Mononuclear cell (primary cell): ENCODE measurements around the gene EEA1. TPM values are rescaled to one million over a fixed set of nuclear protein-coding genes. Genes with fewer than 3 reads are reported as not detected.

Experiments used
- H3K27me3 ChIP-seq: 2 replicates; pipeline ENCODE4 v1.6.0; 2011; ENCODE audit warnings: low read length, control low read depth; ENCODE audit not compliant: insufficient read depth
- H3K4me1 ChIP-seq: 2 replicates; pipeline ENCODE4 v1.5.1; 2011; ENCODE audit warnings: mild to moderate bottlenecking, low read length, control low read depth; ENCODE audit not compliant: insufficient read depth
- H3K4me3 ChIP-seq: 2 replicates; pipeline ENCODE4 v1.5.1; 2011; ENCODE audit warnings: mild to moderate bottlenecking, low read length, moderate library complexity
- H3K9me3 ChIP-seq: 2 replicates; pipeline ENCODE4 v1.5.1; 2011; ENCODE audit warnings: low read depth, mild to moderate bottlenecking, control low read depth, low read length
- total RNA-seq: library from RNA; depleted of rRNA; stranded (reverse); fragments of >200 nt; gene quantifications from one replicate; pipeline ENCODE4 v1.2.3, GENCODE V29; 2012

EEA1 gene
- total RNA-seq, 1 donor: 6.2 TPM

- Histone ChIP-seq H3K9me3 (no peaks in the 10 kb centered on the region), H3K4me1 (peaks cover 5% of the 10 kb centered on the region), H3K27me3 (no peaks in the 10 kb centered on the region), H3K4me3 (no peak overlapping the region)
Observed at GRCh38 chr12:92921877-92922276, 7.2 kb downstream of the EEA1 start.

DNA sequence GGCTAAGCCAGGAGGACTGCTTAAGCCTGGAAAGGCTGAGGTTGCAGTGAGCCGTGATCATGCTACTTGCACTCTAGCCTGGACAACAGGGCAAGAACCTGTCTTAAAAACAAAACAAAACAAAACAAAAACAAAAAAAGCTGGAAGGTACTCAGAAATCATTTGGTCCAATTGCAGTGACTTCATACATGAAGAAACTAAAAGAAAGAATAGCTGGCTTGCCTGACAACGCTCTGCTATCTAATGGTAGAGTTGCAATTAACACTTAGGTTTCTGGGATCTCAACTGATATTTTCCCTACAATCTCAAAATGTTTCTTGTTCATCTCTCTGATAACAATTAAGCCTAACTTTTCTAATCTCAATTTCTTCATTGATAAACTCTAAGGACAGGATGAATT is 13.7 kb downstream of the EEA1 start:
- Histone ChIP-seq H3K4me3 (no peak overlapping the region), H3K4me1 (peaks cover 27% of the 10 kb centered on the region), H3K27me3 (no peaks in the 10 kb centered on the region), H3K9me3 (no peaks in the 10 kb centered on the region)

DNA sequence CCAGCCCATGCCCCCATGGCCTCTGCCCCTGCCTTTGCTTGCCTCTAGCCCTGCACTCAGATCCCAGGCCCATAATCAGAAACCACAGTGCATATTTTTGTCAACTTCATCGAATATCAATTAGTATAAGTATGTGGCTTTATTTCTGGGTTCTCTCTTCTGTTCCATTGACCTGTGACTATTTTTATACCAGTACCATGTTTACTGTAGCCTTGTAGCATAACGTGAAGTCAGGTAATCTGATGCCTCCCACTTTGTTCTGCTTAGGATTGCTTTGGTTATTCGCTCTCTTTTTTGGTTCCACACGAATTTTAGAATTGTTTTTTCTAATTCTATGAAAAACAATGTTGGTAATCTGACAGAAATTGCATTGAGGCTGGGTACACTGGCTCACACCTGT is 14.9 kb downstream of the EEA1 start:
- Histone ChIP-seq H3K4me1 (peaks cover 27% of the 10 kb centered on the region), H3K4me3 (no peak overlapping the region), H3K27me3 (no peaks in the 10 kb centered on the region), H3K9me3 (no peaks in the 10 kb centered on the region)

DNA sequence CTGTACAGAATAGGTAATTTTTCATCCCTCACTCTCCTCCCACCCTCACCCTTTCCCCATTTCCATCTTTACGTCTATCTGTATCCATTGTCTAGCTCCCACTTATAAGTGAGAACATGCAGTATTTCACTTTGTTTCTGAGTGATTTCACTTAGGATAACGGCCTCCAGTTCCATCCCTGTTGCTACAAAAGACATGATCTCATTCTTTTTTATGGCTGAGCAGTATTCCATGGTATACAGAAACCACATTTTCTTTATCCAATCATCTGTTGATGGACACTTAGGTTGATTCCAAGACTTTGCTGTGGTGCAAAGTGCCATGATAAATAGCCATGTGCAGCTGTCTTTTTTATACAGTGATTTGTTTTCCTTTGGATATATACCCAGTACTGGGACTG is 16.4 kb downstream of the EEA1 start:
- Histone ChIP-seq H3K9me3 (no peaks in the 10 kb centered on the region), H3K4me1 (peaks cover 28% of the 10 kb centered on the region), H3K27me3 (no peaks in the 10 kb centered on the region), H3K4me3 (no peak overlapping the region)

GRCh38 chr12:92912052-92912451 is 17.0 kb downstream of the EEA1 start:
- Histone ChIP-seq H3K9me3 (no peaks in the 10 kb centered on the region), H3K4me3 (no peak overlapping the region), H3K4me1 (peaks cover 35% of the 10 kb centered on the region), H3K27me3 (no peaks in the 10 kb centered on the region)

- H3K9me3 ChIP-seq: no peaks in the 10 kb centered on the region
- H3K27me3 ChIP-seq: no peaks in the 10 kb centered on the region
- H3K4me3 ChIP-seq: no peak overlapping the region
- H3K4me1 ChIP-seq: peaks cover 35% of the 10 kb centered on the region
Observed at GRCh38 chr12:92911339-92911738, 17.8 kb downstream of the EEA1 start.

- peaks cover 37% of the 10 kb centered on the region for H3K4me1 ChIP-seq
- H3K4me3 ChIP-seq: no peak overlapping the region
- H3K9me3 ChIP-seq: no peaks in the 10 kb centered on the region
- no peaks in the 10 kb centered on the region for H3K27me3 ChIP-seq
Observed at GRCh38 chr12:92908108-92908507, 21.0 kb downstream of the EEA1 start.

- Histone ChIP-seq H3K27me3 (no peaks in the 10 kb centered on the region), H3K4me3 (no peak overlapping the region), H3K4me1 (peaks cover 17% of the 10 kb centered on the region), H3K9me3 (no peaks in the 10 kb centered on the region)
Observed at GRCh38 chr12:92905811-92906554, 23.1 kb downstream of the EEA1 start.

- peaks cover 13% of the 10 kb centered on the region for H3K4me1 ChIP-seq
- no peaks in the 10 kb centered on the region for H3K27me3 ChIP-seq
- H3K4me3 ChIP-seq: no peak overlapping the region
- H3K9me3 ChIP-seq: no peaks in the 10 kb centered on the region
Observed at GRCh38 chr12:92905258-92905810, 23.8 kb downstream of the EEA1 start.

- peaks cover 21% of the 10 kb centered on the region for H3K4me1 ChIP-seq
- H3K27me3 ChIP-seq: no peaks in the 10 kb centered on the region
- no peaks in the 10 kb centered on the region for H3K9me3 ChIP-seq
- H3K4me3 ChIP-seq: no peak overlapping the region
Observed at GRCh38 chr12:92900941-92901340, 28.2 kb downstream of the EEA1 start.

DNA sequence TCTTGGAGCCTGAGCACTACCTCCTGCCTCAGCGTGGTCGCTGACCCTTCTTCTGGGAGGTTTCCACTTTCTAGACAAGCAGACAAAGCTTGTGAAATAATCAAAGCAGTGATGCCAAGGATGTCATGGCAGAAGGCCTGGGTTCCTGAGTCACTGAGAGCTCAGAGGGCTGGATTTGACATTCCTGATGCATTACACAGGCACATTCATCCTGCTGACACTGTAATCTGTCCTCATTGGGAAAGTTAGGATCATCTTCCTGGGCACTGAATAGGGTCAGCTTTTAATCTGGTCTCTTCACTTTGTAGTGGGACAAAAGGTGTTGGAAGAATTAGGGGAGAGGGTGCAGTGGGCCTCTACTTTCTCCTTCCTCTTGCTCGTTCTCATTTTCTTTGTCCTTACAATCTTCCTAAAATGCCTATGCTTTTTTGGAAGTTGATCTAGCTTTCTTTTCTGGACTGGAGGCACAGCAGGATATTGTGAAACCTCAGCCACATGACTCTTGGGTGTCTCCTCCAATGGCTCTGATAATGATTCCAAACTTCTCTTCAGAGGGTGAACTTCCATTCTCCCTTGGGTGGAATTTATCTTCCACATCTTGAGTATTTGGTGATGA is 29.6 kb downstream of the EEA1 start:
- H3K27me3 ChIP-seq: no peaks in the 10 kb centered on the region
- no peaks in the 10 kb centered on the region for H3K9me3 ChIP-seq
- H3K4me3 ChIP-seq: no peak overlapping the region
- peaks cover 20% of the 10 kb centered on the region for H3K4me1 ChIP-seq

DNA sequence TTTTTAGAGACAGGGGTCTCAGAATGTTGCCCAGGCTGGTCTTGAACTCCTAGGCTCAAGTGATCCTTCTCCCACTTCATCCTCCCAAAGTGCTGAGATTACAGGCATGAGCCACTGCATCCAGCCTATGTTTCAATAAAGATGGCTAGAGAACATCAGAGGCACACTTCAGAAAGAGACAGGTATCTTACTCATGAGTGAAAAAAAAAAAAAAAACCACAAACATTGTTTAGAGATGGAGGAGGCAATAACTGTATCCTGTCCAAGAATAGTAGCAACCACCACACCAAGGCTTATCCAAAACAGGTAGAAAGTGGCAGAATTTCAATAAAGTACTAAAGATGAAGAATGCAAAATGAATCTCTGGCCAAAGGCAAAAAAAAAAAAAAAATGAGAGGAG is 30.3 kb downstream of the EEA1 start:
- Histone ChIP-seq H3K4me3 (no peak overlapping the region), H3K9me3 (no peaks in the 10 kb centered on the region), H3K4me1 (peaks cover 20% of the 10 kb centered on the region), H3K27me3 (no peaks in the 10 kb centered on the region)

DNA sequence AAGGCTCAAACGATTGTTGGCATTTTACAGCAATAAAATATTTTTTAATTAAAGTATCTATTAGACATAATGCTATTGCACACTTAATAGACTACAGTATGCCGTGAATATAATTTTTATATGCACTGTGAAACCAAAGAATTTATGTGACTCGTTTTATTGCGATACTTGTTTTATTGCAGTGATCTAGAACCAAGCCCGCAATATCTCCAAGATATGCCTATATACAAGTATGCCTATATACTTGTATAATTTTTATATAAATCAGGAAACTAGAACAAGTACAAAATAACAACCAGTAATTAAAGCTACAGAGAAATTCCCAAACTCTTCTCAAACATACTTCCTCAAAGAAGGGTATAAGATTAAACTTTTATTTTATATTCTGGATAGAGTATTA is 31.3 kb downstream of the EEA1 start:
- no peaks in the 10 kb centered on the region for H3K9me3 ChIP-seq
- H3K4me3 ChIP-seq: no peak overlapping the region
- H3K4me1 ChIP-seq: peaks cover 20% of the 10 kb centered on the region
- H3K27me3 ChIP-seq: no peaks in the 10 kb centered on the region

DNA sequence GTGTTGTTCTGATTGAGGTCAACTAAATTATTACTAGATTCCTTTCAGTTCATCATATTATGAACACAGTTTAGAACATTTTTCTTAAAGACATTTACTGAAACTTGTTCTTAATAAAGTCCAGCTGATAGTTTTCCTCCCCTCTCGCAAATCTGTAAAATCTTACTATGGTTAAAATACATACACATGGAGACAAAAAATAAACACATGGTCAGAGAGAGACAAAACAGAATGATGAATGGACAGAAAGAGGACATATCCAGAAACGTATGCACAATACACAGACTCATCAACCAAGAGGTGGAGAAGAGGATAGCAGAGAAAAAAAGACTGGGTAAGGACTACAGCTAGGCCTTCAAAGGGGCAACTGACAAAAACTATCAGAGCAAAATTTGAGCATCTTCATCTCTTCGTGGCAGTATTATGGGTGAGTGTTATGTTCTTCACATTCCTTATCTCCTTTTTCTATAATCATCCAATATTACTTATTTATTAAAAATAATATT is 38.4 kb downstream of the EEA1 start:
- Histone ChIP-seq H3K9me3 (no peaks in the 10 kb centered on the region), H3K27me3 (no peaks in the 10 kb centered on the region), H3K4me1 (no peaks in the 10 kb centered on the region), H3K4me3 (no peak overlapping the region)

DNA sequence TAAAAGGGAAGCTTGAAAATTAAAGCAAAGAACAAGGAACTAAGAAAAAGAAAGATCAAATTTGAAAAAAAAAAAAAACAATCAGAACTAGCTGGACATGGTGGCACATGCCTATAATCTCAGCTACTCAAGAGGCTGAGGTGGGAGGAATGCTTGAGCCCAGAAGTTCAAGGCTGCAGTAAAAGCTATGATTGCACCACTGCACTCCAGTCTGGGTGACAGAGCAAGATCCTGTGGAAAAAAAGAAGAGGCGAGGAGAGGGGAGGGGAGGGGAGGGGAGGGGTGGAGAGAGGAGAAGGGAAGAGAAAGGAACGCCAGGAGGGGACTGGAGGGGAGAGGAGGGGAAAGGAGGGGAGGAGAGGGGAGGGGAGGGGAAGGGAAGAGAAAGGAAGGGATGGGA is 43.0 kb downstream of the EEA1 start:
- Histone ChIP-seq H3K4me1 (no peaks in the 10 kb centered on the region), H3K9me3 (no peaks in the 10 kb centered on the region), H3K4me3 (no peak overlapping the region), H3K27me3 (no peaks in the 10 kb centered on the region)
